Stimulated activated CD4-positive, alpha-beta T cell treated with anti-CD3 and anti-CD28 coated beads, Interleukin-15, amount 100 ng/mL, for 1 hour (primary cell): Measurements from ENCODE around the gene RASSF5.

Source experiments
- DNase-seq, 2 donors: peaks; one replicate each; pipeline ENCODE4 v3.0.0-alpha.2; 2020; ENCODE audit warnings: low read depth in 1 of 2, low spot score in 1 of 2

RASSF5 gene

DNA sequence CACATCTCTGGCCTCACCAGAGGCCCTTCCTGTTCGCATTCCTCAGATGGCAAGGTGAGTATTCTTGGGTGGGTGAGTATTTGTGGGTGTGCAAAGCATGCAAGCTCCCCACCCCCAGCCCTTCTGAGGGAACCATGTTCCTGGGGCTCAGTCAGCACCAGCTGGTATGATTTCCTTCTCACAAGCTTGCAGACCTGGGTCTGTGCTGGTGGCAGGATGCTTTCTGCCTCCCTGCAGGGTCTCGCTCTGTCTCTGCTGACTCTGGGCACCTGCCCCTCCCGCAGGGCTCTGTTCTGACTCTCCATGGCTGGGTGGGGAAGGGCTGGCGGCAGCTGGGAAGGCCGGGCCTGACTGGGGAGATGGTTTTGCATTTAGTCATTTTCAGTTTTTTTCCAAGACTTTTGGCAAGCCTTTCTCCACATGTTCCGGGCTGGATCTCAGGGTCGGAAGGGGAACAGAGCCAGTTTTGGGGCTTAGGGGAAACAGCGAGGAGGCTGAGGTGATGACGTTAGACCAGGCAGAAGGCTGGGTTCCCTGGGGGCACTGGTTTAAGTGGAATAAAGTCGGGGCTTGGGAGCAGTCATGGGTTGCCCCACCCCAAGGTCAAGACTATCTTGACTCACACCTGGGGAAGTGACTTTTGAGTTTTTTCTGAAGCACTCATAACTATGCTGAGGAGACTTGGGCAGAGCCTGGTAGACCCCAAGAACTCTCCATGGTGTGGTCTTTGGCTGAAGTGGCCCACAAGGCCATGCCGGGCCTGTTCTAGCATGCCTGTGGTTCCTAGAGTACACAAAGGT lies 6.2 kb downstream of the RASSF5 start:
- DNase-seq, result no peak

DNA sequence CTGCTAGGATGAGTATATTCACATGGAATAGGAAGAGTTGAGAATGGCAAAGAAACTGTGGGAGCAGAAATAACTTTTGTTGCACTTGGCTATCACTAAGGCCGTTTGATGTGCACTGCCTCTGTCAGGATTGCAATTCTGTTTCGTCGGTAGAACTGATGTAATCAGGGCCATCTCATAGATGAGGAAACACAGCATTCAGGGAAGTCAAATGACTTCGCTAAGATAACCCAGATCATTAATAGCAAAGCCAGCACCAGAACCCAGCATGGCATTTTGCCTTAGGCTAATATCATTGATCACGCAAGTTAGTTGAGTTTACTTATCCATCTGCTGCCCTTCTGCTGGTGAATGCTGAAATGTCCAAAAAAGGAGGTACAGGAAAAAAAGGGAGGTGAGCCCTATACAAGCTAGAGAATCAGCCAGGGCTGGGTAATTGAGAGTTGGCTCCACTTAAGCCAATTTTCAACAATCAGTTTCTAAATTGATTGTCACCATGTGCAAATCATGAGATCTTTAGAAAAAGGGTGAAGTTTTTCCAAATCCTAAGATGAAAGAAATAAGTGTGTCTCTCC lies 7.6 kb downstream of the RASSF5 start:
- DNase-seq, result no peak

DNA sequence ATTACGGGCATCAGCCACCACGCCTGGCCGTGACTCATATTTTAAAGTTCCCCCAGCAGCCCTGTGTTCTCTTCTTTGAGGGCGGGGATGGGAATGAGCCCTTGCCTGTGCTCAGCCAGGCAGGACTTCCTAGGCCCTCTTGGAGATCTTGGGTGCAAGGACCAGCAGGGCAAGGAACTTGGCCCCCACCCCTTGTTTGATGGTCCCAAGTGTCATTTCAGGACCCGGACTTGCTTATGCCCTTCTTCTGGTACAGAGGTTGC lies 9.3 kb downstream of the RASSF5 start:
- DNase-seq, result no peak

DNA sequence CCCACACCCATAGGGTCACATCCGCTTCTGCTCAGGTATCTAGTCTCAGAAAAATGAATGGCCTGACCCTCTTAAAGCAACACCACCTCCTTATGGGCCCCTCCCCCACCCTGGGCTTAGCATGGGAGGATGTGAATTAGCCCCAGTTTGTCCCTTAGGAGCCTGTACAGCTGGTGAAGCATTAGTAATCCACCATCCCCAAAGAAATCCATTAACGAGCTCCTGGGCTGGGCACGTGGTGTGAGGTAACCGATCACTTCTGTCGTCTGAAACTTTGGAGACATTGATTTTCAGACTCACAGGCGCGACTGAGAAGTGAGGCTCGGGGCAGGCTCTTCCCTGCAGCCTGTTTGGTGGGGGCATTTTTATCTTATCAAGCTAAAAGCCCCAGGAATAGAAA lies 10.5 kb downstream of the RASSF5 start:
- no peak for DNase-seq

DNA sequence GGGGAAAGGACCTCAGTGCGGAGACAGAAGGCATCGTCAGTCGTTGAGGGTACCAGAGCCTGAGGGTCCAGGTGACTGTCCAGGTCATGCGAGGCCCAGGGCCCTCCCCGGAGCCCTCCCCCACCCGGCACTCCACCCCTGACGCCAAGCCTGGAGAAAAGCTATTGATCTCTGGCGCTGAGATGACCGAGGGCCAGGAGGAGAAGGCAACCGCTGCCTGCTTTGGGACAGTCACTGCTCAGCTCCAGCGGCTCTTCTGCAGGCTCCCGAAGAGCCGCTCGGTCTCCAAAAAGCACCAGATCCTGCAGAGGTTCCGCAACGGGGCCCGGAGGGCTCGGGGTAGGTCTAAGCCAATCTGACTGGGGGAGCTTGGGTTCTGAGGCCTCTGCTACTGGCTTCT lies 10.9 kb downstream of the RASSF5 start:
- DNase-seq, result no peak

DNA sequence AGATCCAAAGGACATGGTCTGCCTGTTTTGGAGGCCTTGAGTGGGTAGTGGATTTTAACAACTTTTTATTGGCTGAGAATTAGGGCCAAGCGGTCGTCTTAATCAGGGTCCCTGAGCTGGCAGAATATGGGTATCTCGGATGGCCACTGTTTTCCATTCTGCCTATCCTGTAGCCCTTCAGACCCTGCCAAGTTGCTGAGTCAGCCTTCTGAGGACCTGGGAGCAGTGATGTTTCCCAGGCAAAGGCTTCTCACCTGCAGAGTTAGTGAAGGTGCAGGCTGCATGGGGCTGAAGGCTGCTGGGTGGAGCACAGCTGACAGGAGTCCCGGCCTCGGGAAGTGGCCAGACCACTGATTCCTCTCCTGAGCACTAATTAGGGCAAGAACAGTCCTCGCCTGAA lies 11.4 kb downstream of the RASSF5 start:
- DNase-seq, result no peak

DNA sequence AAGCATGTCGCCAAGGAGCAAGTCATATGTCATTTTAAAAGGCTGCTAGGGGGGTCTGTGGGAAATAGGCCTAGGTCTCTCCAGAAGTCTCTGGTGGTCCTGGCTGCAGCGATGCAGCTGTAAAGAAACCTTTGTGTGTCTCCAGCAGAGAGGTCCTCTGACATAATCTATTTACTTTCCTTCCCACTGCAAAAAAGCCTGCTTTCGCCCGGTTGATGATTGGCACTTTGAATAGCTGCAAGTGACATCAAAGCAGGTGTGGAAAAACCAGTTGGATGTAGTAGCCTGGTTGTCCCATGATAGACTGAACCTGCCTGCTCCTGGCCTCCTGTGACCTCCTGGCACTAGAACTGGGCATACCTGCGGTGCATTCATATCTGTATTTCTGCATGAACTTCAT lies 13.8 kb downstream of the RASSF5 start:
- no peak for DNase-seq

DNA sequence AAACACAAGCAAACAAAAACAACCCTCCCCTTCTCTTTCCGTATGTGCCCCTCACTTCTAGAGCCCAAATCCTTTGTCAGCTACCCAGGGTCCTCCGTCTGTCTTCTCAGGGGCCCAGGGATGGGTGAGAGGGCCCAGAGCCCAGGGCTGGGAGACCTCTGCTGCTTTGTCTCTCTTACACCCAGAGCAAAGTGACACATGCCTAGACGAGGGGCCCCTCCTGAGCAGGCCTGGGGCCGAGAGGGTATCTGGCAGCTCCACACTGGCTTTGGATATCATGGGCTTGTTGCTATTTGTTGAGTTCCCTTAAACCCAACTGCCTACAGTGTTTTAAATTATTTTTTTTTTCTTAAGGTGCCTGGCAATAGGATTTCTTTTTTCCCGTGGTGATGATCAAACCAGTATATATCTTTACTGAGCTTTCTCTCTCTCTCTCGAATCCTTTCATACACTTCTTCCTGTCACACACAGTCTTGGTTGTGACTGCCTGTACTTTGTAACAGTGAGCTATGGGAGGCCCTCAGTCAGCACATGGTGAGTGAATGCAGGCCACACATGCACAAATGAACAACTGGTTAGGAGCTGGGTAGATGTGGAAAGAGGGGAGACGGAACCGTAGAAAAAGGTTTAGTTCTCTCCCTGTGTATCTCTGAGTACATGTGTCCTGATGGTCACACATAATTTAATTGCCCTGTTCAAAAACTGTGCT lies 14.5 kb downstream of the RASSF5 start:
- DNase-seq, result no peak

DNA sequence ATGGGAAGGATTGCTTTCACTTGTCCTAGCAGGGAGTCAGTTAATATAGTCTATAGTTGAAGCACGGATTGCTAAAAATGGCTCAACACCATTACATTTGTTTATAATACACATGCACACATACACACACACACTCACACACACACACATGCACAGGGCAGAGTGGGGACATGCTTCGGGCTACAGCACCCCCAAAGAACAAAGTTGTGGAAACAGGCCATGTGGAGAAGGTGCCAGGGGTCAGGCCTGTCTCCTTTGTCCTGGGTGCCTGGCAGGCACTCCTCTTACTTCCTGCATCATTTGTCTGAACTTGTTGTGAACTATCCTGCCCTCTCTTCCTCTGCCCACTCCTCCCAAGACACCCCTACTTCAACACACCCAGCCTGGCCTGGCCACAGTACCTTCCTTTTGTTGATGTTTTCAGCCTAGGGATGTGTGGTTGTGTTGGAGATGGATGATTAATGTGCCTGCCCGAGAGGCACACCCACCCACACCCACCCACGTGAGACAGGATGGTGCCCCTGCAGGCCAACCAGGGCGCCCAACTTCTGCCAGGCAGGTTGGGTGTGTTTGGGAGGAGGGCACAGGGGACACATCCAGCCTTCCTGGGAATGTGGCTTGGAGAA lies 17.5 kb downstream of the RASSF5 start:
- no peak for DNase-seq

DNA sequence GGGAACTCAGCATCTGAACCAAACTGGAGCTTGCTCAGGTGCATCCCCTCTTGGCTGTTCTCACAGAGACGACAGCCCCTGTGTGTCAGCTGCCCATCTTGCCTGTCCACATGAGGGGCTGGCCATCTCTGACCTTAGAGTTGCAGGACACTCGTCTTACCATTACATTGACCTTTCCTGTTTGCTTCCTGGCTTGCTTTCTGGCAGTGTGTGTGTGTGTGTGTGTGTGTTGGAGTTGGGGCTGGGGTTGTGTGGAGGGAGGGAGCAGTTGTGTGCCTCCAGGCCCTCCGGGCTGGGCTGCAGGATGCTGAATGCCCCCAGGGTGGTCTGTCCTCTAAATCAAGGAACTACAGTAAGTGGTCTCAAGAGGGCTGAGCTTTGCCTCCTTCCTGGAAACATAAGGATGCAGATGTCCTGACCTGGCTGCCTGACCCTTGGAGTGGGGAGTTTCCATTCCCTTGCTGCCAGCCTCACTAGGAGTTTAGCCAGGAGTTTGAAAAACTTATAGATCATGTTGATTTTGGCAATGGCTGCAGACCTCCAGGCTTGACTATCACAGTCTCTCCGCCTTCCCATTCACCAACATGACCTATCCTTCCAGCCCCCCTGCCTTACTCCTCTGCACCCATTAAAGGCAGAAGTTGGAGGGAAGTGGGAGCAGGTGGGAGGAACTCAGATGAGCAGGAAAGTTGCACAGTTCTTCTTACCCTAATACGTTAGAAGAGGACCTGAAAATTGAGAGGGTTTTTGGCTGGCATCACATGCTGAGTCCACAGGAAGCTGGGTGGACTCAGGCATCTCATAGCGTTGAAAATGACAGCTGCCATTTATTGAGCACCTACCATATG lies 19.0 kb downstream of the RASSF5 start:
- DNase-seq, result no peak

DNA sequence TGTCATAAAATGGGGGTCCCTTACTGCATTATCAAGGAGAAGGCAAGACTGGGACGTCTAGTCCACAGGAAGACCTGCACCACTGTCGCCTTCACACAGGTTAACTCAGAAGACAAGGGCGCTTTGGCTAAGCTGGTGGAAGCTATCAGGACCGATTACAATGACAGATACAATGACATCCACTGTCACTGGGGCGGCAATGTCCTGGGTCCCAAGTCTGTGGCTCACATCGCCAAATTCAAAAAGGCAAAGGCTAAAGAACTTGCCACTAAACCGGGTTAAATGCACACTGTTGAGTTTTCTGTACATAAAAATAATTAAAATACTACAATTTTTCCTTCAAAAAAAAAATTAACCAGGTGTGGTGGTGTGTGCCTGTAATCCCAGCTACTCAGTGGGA lies 22.1 kb downstream of the RASSF5 start:
- DNase-seq, result no peak

DNA sequence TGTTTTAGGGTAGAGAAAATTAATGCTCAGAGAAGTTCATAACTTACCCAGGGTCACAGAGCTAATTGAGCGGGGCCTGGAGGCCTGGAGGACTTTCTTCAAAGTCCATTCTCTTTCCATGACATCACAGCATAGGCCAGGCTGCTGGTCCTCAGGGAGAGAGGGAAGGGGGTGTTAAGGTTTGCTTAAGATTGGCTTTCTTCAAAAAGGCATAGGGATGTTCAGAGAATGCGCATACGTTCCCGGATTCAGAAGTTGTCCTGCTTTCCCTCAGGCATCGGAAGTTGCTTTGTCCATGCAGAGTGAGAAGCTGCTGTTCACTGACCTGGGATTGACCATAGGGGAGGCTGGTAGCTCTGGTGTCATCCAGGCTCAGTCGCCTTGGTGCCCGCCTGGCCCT lies 25.0 kb downstream of the RASSF5 start:
- DNase-seq, result no peak

DNA sequence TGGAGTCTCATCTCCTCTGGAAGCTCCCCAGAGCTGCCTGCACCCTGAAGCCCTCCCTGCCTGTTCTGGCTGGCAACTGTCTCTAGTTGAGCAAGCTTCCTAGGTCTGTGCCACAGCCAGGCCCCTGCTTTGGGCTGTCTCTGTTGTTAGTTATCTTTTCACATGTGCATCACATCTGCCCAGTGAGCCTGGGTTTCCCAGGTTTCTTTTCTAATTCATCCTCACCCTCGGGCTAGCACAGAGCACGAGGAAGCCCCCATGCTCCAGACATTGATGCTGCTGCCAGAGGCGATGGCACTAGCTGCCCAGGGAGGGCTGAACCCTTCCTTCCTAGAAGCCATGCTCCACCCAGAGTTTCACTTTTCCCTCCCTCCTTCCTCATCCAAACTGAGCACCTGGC lies 27.2 kb downstream of the RASSF5 start:
- no peak for DNase-seq

DNA sequence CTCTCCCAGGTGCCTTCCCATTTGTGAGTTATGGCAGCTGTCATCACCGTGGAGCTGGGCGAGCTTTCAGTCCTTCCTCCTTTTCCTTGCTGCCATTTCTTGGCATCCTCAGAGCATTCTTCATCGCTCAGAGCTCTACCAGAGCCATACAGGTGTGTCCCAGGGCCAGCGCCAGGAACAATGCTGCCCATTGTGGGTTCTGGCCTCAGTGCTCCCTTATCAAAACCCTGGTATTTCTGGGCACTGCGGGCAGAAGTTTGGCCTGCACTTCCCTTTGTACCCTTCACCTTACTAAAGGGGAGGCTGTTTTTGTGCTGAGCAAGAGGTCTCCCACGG lies 28.5 kb downstream of the RASSF5 start:
- no peak for DNase-seq

DNA sequence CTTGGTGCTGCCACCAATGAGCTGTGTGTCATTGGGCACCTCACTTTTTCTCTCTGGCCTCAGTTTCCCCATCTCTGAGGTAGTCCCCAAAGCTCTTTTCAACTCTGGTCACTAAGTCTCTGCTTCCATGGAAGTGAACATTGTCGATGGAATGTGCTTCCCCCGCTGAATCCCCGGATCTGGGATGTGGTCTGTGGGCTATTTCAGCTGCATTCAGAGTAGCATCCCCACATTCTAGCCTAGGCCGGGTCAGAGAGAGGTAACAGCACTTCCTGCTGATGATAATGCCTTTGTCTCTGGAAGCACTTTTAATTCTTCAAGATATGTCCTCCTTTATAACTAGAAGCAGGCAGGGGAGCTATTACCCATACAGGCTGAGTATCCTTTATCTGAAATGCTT lies 29.8 kb downstream of the RASSF5 start:
- no peak for DNase-seq

DNA sequence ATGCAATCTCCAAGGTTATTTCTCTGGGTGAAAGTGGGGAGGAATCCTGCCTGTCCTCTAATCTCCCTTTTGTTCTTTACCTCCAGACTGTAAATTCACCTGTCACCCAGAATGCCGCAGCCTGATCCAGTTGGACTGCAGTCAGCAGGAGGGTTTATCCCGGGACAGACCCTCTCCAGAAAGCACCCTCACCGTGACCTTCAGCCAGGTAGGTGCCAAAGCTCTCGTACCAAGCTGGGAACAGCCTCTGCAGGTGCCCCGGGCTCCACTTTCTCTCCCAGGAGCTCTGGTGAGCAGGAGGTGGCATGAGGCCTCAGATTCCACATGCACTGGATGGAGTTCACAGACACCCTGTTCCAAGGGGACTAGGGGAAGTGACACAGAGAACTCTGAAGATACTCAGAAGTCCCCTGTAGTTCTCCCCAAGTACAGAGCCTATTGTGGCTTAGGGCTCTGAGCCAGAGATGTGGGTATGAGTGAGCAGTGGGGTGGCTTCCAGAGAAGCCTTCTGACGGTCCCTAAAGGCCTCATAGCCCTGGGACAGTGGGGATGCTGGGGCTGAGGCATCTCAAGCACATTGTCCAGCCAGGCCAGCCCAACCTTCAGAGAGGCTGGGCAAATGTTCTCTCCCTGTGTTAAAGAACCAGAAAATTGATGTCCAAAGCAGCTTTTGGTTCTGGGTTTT lies 30.9 kb downstream of the RASSF5 start:
- no peak for DNase-seq

DNA sequence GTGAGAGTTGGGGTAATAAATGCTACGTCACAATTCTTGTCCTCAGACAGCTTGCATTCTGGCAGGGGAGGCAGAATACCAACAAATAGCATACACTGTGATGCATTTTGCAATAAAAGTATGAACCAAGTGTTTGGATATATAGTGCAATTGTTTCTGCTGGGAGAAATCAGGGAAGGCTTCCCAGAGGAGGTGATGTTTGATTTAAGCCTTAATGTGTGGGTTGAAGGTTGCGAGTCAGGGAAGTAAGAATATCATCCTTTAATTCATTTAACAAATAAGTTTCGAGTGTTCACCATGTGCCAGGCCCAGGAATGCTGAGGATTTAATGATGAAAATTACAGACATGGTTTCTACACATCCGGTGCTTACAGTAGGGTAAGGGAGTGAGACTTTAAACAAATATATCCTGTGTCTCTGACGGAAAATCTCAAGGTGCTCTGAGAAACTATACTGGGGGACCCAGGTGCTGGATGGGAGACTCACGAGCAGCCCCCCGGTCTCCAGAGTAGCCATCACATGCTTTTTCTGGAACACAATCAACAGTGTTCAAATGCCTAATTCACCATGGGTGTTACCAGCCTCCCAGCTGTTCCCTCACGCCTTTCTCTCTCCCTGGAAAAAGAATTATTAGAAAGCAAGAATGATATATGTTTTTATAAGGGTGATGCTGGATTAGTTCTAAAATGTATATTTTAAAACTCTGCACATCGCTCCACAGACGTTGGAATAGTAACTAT lies 31.7 kb downstream of the RASSF5 start:
- DNase-seq, result no peak

DNA sequence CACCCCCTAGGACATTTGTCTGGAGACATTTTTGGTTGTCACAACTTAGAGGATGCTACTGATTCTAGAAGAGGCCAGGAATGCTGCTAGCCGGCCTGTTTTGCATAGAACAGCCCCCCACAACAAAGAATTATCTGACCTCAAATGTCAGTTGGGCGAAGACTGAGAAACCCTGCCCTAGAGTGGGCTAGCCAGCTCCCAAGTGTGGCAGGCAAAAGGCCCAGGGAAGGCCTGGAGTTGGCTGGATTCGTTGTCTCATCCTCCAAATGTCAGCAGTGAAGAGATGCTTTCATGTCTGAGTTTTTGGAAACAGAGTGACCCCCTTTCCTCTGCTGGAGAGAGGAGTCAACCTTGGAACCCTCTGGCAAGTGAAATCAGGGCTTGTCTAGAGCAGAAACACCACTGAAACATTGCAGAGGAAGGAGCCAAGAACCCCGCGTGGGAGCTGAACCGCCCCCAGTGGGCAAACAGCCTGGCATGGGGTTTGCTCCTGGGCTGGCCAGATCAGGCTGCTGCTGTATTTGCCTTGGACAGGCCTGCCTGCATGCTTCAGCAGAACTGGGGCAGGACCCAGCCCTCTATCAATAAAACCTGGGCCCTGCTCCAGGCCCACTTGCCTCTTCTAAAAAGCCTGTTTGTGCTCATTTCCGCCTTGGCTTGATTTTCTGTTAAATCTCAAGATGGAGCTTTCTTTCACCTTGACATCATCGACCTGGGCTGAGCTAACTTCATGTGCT lies 32.9 kb downstream of the RASSF5 start:
- DNase-seq, result no peak

DNA sequence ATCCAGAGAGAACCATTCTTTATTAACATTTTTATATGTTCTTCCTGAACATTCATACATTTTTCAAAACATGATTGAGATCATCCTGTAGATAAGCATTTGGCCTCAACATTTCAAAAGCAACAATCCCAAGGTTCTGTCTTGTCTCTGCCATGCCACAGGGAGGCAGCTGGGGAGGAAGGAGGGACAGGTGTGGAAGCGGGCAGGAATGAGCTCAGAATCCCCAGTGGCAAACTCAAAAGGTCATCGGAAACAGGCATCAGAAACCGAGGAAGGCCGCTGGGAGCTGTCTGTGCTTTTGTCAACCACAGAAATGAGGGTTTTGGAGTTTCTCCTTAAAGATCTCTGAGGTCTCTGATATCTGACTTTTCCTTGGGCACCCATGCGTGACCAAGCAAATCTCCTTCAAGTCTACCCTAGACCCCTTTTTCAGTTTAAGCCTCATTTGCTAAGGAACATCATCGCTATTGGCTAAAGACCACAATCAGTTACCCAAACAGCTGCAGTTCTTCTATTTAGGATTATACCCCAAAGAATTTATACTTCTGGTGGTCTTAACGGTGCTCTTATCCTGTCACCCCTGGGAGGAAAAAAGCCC lies 34.0 kb downstream of the RASSF5 start:
- no peak for DNase-seq
